H1 (cell line): ENCODE measurements around the gene LSM5. TPM values are rescaled to one million over a fixed set of nuclear protein-coding genes. Genes with fewer than 3 reads are reported as not detected.

Source experiments
- CTCF ChIA-PET: fragments of 300-600 bp; sonication (Branson Sonifier 250); formaldehyde crosslinking; loops from one replicate; lab custom pipeline; 2021; ENCODE audit not compliant: partially characterized antibody; lab: Charles Lee
- POLR2A ChIA-PET: fragments of 300-600 bp; sonication (Branson Sonifier 250); formaldehyde crosslinking; loops from one replicate; lab custom pipeline; 2021; ENCODE audit warnings: inconsistent platforms; ENCODE audit not compliant: partially characterized antibody; lab: Charles Lee
- DNase-seq, 2 experiments: peaks; one replicate each; pipeline versions ENCODE4 v3.0.0 to v3.0.0-alpha.2; 2010 to 2022; ENCODE audit warnings: low spot score in 2 of 2, low read depth in 1 of 2, mixed read lengths in 1 of 2
- FAIRE-seq: peaks from 2 replicates; lab custom pipeline; 2011; peaks lifted over from hg19 to GRCh38; lab: Jason Lieb, UNC
- H2AFZ ChIP-seq: 2 replicates; pipeline ENCODE4 v1.8.1; 2012; ENCODE audit warnings: low read length, inconsistent platforms
- H2AK5ac ChIP-seq: 2 replicates; pipeline ENCODE4 v1.6.1; 2013; ENCODE audit warnings: low read depth, low read length
- H2BK120ac ChIP-seq: replicated peaks from 2 replicates; pipeline ENCODE3; 2013; ENCODE audit warnings: low read depth, low read length, inconsistent platforms
- H2BK12ac ChIP-seq: 2 replicates; pipeline ENCODE4 v1.6.1; 2013; ENCODE audit warnings: low read depth, low read length
- H2BK15ac ChIP-seq: 2 replicates; pipeline ENCODE4 v1.6.1; 2013; ENCODE audit warnings: low read length
- H2BK20ac ChIP-seq: 2 replicates; pipeline ENCODE4 v1.6.1; 2013; ENCODE audit warnings: low read length
- H2BK5ac ChIP-seq: 2 replicates; pipeline ENCODE4 v1.6.1; 2013; ENCODE audit warnings: low read depth, low read length
- H3K14ac ChIP-seq: 2 replicates; pipeline ENCODE4 v1.6.1; 2013; ENCODE audit warnings: inconsistent platforms; ENCODE audit not compliant: insufficient read length
- H3K18ac ChIP-seq: 2 replicates; pipeline ENCODE4 v1.6.1; 2013; ENCODE audit warnings: low read length; ENCODE audit errors: extremely low read depth
- H3K23ac ChIP-seq: 2 replicates; pipeline ENCODE4 v1.6.1; 2013; ENCODE audit warnings: inconsistent platforms; ENCODE audit not compliant: insufficient read length
- H3K23me2 ChIP-seq: 2 replicates; pipeline ENCODE4 v1.6.1; 2013; ENCODE audit warnings: low read depth, low read length
- H3K27ac ChIP-seq: 2 replicates; pipeline ENCODE4 v1.6.1; 2011; ENCODE audit warnings: low read depth, low read length, inconsistent platforms
- H3K27me3 ChIP-seq, 4 experiments: replicated peaks in 1 of 4; 1 replicate in 1 of 4; 2 replicates in 3 of 4; pipeline versions ENCODE4 v1.6.1 to v1.8.1; 2011 to 2013; ENCODE audit warnings: low read length in 3 of 4, mild to moderate bottlenecking in 3 of 4, inconsistent platforms in 2 of 4, mixed read lengths in 2 of 4, moderate library complexity in 1 of 4; ENCODE audit not compliant: control insufficient read depth in 3 of 4, insufficient read depth in 3 of 4; ENCODE audit errors: extremely low read depth in 1 of 4
- H3K36me3 ChIP-seq, 4 experiments: 2 replicates each; pipeline versions ENCODE4 v1.6.1 to v1.8.1; 2011 to 2013; ENCODE audit warnings: mild to moderate bottlenecking in 4 of 4, low read length in 3 of 4, moderate library complexity in 2 of 4, control low read depth in 1 of 4, inconsistent platforms in 1 of 4; ENCODE audit not compliant: insufficient read depth in 4 of 4, control insufficient read depth in 2 of 4
- H3K4ac ChIP-seq: replicated peaks from 2 replicates; pipeline ENCODE3; 2013; ENCODE audit warnings: low read length, low read depth, mixed read lengths, inconsistent platforms; ENCODE audit not compliant: insufficient read length
- H3K4me1 ChIP-seq, 4 experiments: replicated peaks in 1 of 4; 1 replicate in 1 of 4; 2 replicates in 3 of 4; pipeline versions ENCODE4 v1.6.1 to v1.8.1; 2011 to 2013; ENCODE audit warnings: low read length in 3 of 4, inconsistent platforms in 2 of 4, mixed read lengths in 1 of 4; ENCODE audit not compliant: insufficient read depth in 4 of 4, control insufficient read depth in 3 of 4
- H3K4me2 ChIP-seq, 2 experiments: 2 replicates each; pipeline versions ENCODE4 v1.6.1 to v1.8.1; 2011 to 2013; ENCODE audit warnings: low read depth in 2 of 2, low read length in 2 of 2, control low read depth in 1 of 2, inconsistent platforms in 1 of 2, mild to moderate bottlenecking in 1 of 2; ENCODE audit not compliant: insufficient read depth in 1 of 2
- H3K4me3 ChIP-seq, 4 experiments: fragments of 200-600, 300-600 bp in 1 of 4; sonication (generic), shearing (Covaris generic), sonication (Bioruptor Twin) in 1 of 4; 2 replicates each; pipeline versions ENCODE4 v1.5.1 to v1.8.1; 2011 to 2016; ENCODE audit warnings: low read length in 4 of 4, low read depth in 3 of 4, control low read depth in 2 of 4, inconsistent platforms in 2 of 4, mild to moderate bottlenecking in 2 of 4, mixed read lengths in 1 of 4, moderate library complexity in 1 of 4; ENCODE audit not compliant: insufficient read depth in 2 of 4; ENCODE audit errors: extremely low read depth in 1 of 4
- H3K56ac ChIP-seq: replicated peaks from 2 replicates; pipeline ENCODE3; 2013; ENCODE audit warnings: low read depth, mild to moderate bottlenecking, mixed read lengths, low read length, inconsistent platforms; ENCODE audit not compliant: insufficient read length
- H3K79me1 ChIP-seq: 2 replicates; pipeline ENCODE4 v1.6.1; 2013; ENCODE audit warnings: low read depth, low read length, control low read depth
- H3K79me2 ChIP-seq, 2 experiments: 2 replicates each; pipeline versions ENCODE4 v1.6.1 to v1.8.1; 2012 to 2013; ENCODE audit warnings: low read length in 2 of 2, mild to moderate bottlenecking in 2 of 2, inconsistent platforms in 1 of 2; ENCODE audit not compliant: insufficient read depth in 2 of 2, control insufficient read depth in 1 of 2
- H3K9ac ChIP-seq, 4 experiments: replicated peaks in 1 of 4; 1 replicate in 1 of 4; 2 replicates in 3 of 4; pipeline versions ENCODE4 v1.6.1 to v1.8.1; 2011 to 2013; ENCODE audit warnings: low read depth in 3 of 4, low read length in 3 of 4, control low read depth in 2 of 4, mild to moderate bottlenecking in 2 of 4, moderate library complexity in 2 of 4, inconsistent platforms in 1 of 4; ENCODE audit errors: extremely low read depth in 1 of 4
- H3K9me3 ChIP-seq, 2 experiments: 2 replicates each; pipeline versions ENCODE4 v1.6.1 to v1.8.1; 2012 to 2013; ENCODE audit warnings: mild to moderate bottlenecking in 2 of 2, moderate library complexity in 2 of 2, control low read depth in 1 of 2, inconsistent platforms in 1 of 2, low read depth in 1 of 2, low read length in 1 of 2, mixed read lengths in 1 of 2; ENCODE audit not compliant: insufficient read depth in 2 of 2
- H4K20me1 ChIP-seq, 2 experiments: replicated peaks in 1 of 2; 2 replicates each; pipeline versions ENCODE3 to v1.8.1; 2011 to 2013; ENCODE audit warnings: inconsistent platforms in 2 of 2, low read length in 2 of 2, mild to moderate bottlenecking in 1 of 2; ENCODE audit not compliant: insufficient read depth in 2 of 2, control insufficient read depth in 1 of 2
- H4K5ac ChIP-seq: 2 replicates; pipeline ENCODE4 v1.6.1; 2013; ENCODE audit warnings: low read length, low read depth, mixed read lengths, inconsistent platforms; ENCODE audit not compliant: insufficient read length
- H4K8ac ChIP-seq: 2 replicates; pipeline ENCODE4 v1.8.0; 2013; ENCODE audit warnings: mild to moderate bottlenecking, moderate library complexity, low read length, inconsistent platforms; ENCODE audit not compliant: insufficient read depth; ENCODE audit errors: extremely low read depth
- H4K91ac ChIP-seq: replicated peaks from 2 replicates; pipeline ENCODE3; 2013; ENCODE audit warnings: low read length, mixed read lengths, inconsistent platforms; ENCODE audit not compliant: insufficient read length
- FOSL1 ChIP-seq: IDR thresholded peaks from 2 replicates; pipeline ENCODE4 v1.6.1; 2011; ENCODE audit warnings: mild to moderate bottlenecking, low read depth, low read length, moderate library complexity; ENCODE audit not compliant: insufficient read depth
- PHF8 ChIP-seq: fragments of 200-600 bp; sonication (generic); conservative IDR thresholded peaks from 2 replicates; pipeline ENCODE4 v1.7.1; 2012; ENCODE audit warnings: low read depth, mild to moderate bottlenecking, inconsistent platforms, low read length, moderate library complexity
- RFX5 ChIP-seq: IDR thresholded peaks from 2 replicates; pipeline ENCODE4 v1.6.1; 2011; ENCODE audit warnings: low read depth, low read length, improper control_type of control experiment, borderline replicate concordance
- SP2 ChIP-seq: IDR thresholded peaks from 2 replicates; pipeline ENCODE4 v1.6.1; 2012; ENCODE audit warnings: mild to moderate bottlenecking, low read length, inconsistent platforms
- ZNF274 ChIP-seq: IDR thresholded peaks from 2 replicates; pipeline ENCODE4 v1.7.0; 2012; ENCODE audit warnings: low read length, borderline replicate concordance; ENCODE audit errors: extremely low read depth
- WGBS, 2 experiments: shearing (Covaris generic) in 1 of 2; methylation state at CpG; one replicate each; pipeline versions ENCODE4 v1.1.6 to v1.1.7; 2013 to 2015; ENCODE audit warnings: low lambda C conversion rate in 2 of 2, mixed read lengths in 2 of 2, inconsistent platforms in 1 of 2, low coverage in 1 of 2, missing lambda C conversion rate in 1 of 2; ENCODE audit not compliant: insufficient replicate concordance in 2 of 2, insufficient coverage in 1 of 2, insufficient read length in 1 of 2; ENCODE audit errors: extremely low coverage in 1 of 2, missing lambda C conversion rate in 1 of 2; 5-methylcytosine and 5-hydroxymethylcytosine counted together
- polyA plus RNA-seq, 7 experiments: library from polyadenylated mRNA; depleted of rRNA in 3 of 7; stranded (reverse) in 5 of 7; unstranded in 2 of 7; fragments of >200 nt in 5 of 7; fragments of 200-250 nt in 2 of 7; gene quantifications; 1 replicate in 5 of 7; 2 replicates in 1 of 7; 4 replicates in 1 of 7; pipeline versions ENCODE4 v1.2.1 to v1.2.3, GENCODE V29; 2011 to 2013; ENCODE audit warnings: missing spikeins in 2 of 7, mixed read lengths in 2 of 7
- total RNA-seq: library from RNA; stranded (reverse); fragmentation: NEBNext Ultra II Directional; extraction: Animal tissue kit (Norgen Biotek cat#: 25700); gene quantifications from 2 replicates; pipeline ENCODE4 v1.2.1, GENCODE V29; 2021
- TF ChIP-seq, protein P1 (sequence below), 3 experiments: IDR thresholded peaks; 1 replicate in 2 of 3; 2 replicates in 1 of 3; pipeline versions ENCODE4 v1.5.1 to v1.6.1; 2011; ENCODE audit warnings: low read length in 3 of 3, mild to moderate bottlenecking in 3 of 3, inconsistent platforms in 2 of 3, low read depth in 1 of 3, moderate library complexity in 1 of 3; ENCODE audit not compliant: insufficient read depth in 1 of 3; ENCODE audit errors: control extremely low read depth in 1 of 3

LSM5 gene
- total and polyA plus RNA-seq, 2 of the 8 experiments (the other 6 are each of a cell fraction or from before 2014, with no cell fraction given), result 58.9 to 103 TPM

- Histone ChIP-seq H3K4ac (no peak overlapping the region), H3K23ac (no peak overlapping the region), H3K4me1 (no peaks in the 10 kb centered on the region), H4K91ac (no peak overlapping the region), H3K4me2 (no peak overlapping the region), H3K27me3 (no peaks in the 10 kb centered on the region; a peak in 1 of 7 replicates), H3K9ac (no peak overlapping the region), H4K20me1 (no peaks in the 10 kb centered on the region), H2BK12ac (no peak overlapping the region), H3K14ac (no peak overlapping the region), H3K18ac (no peak overlapping the region), H2BK20ac (no peak overlapping the region), H4K5ac (no peak overlapping the region), H2BK15ac (no peak overlapping the region), H3K56ac (no peak overlapping the region), H2AK5ac (no peak overlapping the region), H3K36me3 (no peaks in the 10 kb centered on the region), H3K23me2 (no peaks in the 10 kb centered on the region), H3K4me3 (no peak overlapping the region), H3K9me3 (no peaks in the 10 kb centered on the region), H3K79me1 (no peaks in the 10 kb centered on the region), H3K79me2 (no peaks in the 10 kb centered on the region), H2BK120ac (no peak overlapping the region), H2BK5ac (no peak overlapping the region), H3K27ac (no peak overlapping the region), H4K8ac (no peak overlapping the region), H2AFZ (no peak overlapping the region)
- POLR2A ChIA-PET, result no interaction called here
- FAIRE-seq (no peak), DNase-seq (no peak)
- CTCF ChIA-PET, result no interaction called here
- WGBS, 2 experiments, result 92% methylated on average over 5 of the region's 5 CpGs; no CpG with 5 or more reads in 1 of the 2 experiments
- no peak for TF ChIP-seq RFX5
- no peak for TF ChIP-seq SP2
- TF ChIP-seq ZNF274, result no peak
- TF ChIP-seq, protein P1, sequence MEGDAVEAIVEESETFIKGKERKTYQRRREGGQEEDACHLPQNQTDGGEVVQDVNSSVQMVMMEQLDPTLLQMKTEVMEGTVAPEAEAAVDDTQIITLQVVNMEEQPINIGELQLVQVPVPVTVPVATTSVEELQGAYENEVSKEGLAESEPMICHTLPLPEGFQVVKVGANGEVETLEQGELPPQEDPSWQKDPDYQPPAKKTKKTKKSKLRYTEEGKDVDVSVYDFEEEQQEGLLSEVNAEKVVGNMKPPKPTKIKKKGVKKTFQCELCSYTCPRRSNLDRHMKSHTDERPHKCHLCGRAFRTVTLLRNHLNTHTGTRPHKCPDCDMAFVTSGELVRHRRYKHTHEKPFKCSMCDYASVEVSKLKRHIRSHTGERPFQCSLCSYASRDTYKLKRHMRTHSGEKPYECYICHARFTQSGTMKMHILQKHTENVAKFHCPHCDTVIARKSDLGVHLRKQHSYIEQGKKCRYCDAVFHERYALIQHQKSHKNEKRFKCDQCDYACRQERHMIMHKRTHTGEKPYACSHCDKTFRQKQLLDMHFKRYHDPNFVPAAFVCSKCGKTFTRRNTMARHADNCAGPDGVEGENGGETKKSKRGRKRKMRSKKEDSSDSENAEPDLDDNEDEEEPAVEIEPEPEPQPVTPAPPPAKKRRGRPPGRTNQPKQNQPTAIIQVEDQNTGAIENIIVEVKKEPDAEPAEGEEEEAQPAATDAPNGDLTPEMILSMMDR (IDR thresholded peaks at IDR 0.05; ENCODE audit: control extremely low read depth in 1 of 3, insufficient read depth in 1 of 3, low read depth in 1 of 3, low read length in 3 of 3), result no peak
- no peak for TF ChIP-seq PHF8
- TF ChIP-seq FOSL1, result no peak
Observed at GRCh38 chr7:32436146-32436928, 53.8 kb downstream of the LSM5 start.
